Epidermal melanocyte (primary cell): ENCODE results near the gene UBAC2.
"Not testable (repeated sequence)": the region's sequence is repeated elsewhere in the genome, so short reads cannot be mapped to it uniquely, and the experiment has no call there.

Experiments
- DNase-seq: peaks from one replicate; pipeline ENCODE4 v3.0.0; 2011; ENCODE audit warnings: low spot score; ENCODE audit not compliant: insufficient read length

The UBAC2 gene

DNA sequence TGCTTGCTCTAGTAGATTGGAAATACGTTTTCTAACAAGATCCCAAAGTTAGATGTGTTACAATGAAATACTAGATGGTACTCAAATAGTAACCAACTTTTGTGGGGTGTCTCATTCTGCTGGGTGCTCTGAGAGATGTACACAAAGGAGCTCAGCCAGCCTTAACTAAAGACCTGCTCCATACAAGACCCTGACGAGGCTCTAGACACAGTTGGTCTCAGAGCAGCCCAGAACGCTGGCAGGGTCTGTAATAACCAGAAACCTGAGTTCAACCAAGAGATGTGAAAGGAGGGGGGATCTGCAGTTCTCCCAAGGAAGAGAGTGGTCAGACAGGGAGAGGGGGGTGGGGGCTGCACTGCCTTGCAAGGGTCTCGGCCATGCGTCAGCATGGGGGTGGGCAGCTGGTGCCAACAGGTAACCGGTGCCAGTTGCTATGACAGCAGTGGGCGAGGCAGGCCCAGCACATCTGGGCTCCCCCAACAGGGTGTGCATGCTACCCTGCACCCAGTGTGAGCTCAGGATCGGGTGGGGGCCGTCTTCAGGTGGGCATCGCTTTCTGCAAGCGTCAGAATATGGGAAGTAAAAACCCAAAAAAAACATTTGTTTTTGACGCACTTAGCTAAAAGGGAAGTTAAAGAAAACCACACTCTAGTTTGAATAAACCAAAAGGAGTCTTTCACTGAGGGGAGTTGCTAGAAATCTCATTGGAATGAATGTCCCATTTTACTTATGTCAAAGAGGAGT lies 174.5 kb downstream of the UBAC2 start:
- DNase-seq = no peak

DNA sequence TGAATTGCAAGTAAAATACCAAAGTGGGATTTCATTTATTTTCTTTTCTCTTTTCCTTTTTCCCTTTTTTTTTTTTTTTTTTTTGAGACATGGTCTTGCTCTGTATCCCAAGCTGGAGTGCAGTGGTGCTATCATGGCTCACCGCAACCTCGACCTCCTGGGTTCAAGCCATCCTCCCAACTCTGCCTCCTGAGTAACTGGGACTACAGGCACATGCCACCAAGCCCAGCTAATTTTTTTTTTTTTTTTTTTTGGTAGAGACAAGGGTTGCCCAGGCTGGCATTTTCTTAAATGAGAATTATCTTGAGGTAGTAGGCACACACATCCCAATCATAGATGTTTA lies 175.1 kb downstream of the UBAC2 start:
- DNase-seq = no peak

DNA sequence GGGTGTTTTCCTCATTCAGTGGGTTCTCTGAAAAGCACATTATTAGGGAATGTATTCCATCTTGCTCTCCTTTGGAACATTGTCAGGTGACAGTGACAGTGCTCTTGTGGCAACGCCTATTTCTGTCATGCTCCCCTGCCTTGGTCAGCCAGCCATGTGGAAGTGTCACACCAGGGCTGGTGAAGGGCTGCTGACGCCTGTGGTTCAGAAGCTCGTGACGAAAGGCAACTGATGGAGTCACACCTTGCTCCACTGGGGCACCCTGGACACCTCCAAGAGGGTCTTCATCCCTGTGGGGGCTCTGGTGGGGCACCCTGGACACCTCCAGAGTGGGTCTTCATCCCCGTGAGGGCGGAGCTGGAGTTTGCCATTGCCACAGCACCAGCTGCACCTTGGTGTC lies 175.5 kb downstream of the UBAC2 start:
- no peak for DNase-seq

DNA sequence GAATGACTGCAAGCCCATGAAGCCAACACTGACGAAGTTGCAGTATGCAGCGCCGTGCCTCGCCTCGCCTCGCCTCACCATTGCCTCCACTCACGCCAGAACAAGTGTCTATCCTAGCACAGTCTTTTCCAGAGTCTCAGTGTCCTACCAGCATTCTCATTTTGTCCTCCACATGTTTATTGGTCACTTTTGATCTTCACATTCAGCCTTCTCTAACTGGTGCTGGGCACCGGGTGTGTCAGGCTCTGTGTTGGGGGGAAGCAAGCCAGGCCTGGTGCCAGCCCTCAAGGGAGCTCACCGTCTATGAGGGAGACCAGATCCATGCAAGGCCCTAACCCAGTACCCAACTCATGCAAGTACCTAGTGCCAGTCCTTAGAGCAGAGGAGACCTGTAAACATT lies 176.3 kb downstream of the UBAC2 start:
- DNase-seq = no peak

DNA sequence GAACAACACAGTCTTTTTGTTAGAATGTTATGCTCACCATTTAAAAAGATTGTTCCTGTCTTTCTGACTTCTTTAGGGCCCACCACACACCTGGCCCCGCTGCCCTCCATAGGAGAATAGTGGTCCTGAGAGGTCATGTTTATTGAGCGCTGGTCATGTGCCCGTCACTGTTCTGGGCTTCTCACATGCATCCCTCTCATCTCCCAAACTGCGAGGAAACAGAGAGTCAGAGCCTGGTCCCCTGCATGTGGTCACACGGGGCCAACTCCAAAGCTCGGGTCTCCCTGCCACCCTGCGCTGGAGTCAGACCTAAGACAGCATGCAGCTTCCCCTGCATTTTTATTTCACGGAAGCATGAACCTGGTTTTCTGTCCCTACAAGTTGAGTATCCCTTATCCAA lies 177.0 kb downstream of the UBAC2 start:
- DNase-seq = no peak

DNA sequence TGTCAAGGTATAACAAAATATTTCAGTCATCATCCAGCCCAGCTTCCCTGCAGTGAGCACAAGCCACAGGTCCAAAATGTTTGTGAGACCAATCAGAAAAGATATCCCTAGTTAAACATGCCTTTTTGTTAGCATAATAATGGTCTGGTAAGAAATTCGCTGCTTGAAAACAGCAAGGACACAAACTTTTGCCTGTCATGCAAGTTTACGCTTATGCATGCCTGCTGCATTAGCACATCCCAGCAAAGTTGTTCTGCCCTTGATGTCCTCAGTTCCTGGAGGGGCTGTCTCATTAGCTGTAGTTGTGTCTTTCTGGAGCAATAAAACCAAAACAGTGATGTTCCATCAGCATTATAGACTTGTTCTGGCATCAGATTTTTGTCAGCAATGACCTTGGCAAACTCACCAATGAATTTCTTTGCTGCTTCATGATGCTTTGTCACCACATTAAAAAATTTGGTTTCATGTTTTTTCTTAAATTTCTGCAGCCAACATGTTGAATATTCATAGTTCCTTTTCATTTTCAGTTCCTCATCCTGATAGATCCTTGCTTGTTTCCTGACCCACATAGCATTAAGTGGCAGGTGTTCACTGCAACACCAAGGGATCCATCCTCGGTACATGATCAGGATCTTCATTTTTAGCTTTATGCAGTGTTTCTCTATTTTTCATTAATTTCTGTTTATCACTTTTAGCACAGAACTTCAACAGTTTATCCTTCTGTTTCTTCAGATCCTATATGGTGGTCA lies 178.5 kb downstream of the UBAC2 start:
- DNase-seq = no peak

DNA sequence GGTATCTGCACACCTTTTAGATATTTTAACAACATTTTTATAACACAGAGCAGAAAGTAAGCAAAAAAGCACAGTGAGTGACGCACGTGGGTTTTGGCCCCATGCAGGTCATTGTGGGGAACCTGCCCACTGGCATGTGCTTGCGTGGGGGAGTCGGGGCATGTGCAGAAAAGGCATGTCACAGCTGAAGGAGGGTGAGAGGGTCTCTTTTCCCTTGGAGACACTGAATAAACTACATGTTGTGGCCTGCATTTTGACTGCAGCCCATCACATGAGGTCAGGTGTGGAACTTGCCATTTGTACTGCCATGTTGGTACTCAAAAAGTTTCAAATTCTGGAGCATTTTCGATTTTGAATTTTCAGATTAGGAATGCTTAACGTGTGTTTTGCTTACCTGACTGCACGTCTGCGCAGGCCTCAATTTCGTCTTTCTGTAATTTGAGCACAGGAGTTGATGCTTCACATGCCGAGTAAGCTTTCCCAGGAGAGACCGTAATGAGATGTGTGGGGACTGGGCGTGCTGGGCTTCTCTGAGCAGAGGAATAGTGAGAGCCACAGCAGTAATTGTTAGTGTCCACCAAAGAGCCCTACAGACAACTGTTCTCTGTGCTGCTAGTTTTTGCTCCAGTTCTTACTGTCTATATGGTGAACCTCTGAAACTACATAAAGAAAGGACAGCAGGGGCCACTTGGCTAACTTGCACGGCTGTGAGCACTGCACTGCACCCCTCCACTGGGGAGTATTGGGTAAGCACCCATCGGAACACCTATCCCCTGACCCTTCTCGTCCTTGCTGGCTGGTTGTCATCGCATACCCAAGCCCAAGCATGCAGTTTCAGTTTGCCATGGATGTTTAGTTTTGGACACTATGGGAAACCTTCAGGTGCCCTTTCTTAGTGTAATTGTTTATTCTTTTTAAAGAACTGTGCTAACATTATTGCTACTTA lies 179.5 kb downstream of the UBAC2 start:
- no peak for DNase-seq

DNA sequence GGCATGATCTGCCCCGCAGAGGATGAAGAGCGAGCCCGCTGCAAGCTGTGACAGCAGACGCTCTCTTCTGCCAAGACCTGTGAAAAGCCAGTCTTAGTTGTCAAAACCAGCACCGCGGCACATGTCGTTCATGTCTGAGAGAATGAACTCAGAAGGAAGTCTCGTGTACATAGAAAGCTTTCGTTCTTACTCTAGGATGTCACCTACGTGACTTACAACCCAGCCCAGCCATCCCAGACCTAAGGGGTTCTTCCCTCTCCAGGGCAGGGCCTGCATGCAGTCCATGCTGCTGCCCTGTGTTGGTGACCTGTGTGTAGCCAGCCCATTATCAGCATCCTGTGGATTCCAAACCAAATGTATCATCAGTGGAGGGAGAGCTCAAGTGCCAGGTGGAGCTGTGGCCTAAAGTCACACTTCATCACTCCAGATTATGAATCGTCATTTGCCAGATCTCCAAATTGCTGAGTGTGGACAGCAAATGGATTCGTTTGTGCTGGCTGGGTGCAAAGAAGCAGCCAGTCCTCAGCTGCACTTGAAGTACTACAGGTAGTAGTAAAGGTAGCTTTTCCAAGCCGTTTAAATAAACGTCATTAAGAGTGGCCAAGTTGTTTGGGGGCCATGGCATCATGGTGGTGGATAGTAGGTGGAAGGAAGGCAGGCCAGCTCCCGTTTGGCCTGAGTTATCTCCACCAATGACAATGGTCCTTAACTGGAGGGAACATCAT lies 180.4 kb downstream of the UBAC2 start:
- no peak for DNase-seq

DNA sequence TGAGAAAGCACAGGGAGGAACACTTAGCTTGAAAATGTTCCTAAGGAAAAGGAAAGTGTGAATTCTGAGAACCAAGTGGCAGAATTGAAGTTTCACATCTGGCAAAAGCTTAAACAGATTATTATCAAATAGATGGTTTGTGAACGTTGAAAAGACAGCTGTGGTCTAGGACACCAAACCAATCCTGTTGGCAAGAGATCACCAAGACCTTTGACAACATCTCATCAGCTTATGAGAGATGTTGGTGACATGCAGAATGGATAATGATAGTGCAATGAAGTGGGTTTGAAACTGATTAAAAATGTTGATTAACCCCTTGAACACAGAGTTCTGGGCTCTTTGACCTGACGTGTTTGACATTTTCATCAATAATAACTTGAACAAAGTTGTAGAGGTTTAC lies 181.1 kb downstream of the UBAC2 start:
- no peak for DNase-seq

DNA sequence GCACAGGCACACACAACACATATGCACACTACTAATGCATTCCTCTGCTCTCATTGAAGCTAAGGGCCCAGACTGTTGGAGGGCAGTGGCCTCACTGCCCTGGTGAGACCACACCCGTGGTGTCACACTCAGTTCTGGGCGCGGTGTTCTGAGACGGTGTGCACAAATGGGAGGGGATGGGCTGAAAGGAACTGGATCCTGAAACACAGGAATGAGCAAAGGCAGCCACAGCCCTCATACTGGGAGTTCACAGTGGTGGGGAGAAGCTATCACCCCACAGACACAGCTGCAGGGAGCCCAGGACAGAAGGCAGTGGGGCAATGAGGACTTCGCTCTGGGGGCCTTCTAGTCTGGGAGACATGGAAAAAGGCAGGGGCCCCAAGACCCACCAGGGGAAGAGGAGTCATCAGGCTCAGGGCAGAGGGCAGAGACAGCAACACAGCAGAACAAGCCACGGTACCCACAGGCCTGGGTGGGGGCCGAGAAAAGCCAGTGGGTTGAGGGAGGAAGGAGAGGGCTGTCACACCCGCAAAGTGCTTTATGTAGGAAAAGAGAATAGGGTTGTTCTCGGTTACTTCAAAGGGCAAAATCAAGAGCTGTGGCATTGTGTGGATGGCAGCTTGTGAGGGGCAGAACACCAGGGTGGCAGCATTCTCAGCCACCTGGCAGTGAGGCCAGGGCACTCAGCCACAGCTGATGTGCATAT lies 181.9 kb downstream of the UBAC2 start:
- DNase-seq = no peak

DNA sequence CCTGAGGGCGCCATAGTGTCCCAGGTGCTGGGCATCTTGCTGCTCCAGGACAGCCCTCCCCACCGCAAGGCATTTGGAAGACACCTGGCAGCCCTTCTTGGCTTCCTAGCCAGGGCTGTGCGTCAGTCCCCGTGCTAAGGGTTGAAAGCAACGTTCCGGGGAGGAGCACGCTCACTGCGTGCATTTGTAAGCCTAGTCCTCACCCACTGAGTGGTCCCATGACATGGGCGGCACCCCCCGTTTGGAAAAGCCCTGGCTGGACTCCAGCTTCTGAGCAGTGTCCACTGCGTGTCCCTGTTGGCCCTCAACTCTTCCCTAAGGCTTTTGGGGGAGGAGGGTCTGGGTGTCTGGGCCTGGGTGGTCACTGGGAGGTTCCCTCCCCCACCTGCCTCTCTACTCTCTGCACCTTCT lies 182.9 kb downstream of the UBAC2 start:
- no peak for DNase-seq

DNA sequence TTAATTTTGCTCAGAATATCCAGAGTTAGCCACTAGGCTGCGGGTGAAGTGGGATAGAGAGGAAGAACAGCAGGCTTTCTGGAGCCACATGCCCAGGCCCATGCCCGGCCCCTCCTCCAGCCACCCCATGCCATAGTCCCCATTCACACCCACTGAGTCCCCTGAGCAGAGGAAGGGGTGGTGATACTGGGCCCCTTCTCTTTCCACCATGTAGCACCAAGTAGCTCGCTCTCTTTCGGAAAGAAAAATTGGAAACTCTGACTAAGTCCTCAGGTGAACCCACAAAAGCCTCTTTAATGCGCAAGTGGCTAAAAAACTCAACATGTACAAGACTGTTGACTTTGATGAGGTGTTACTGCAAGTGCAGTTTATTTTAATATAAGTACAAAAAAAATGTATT lies 183.3 kb downstream of the UBAC2 start:
- no peak for DNase-seq

DNA sequence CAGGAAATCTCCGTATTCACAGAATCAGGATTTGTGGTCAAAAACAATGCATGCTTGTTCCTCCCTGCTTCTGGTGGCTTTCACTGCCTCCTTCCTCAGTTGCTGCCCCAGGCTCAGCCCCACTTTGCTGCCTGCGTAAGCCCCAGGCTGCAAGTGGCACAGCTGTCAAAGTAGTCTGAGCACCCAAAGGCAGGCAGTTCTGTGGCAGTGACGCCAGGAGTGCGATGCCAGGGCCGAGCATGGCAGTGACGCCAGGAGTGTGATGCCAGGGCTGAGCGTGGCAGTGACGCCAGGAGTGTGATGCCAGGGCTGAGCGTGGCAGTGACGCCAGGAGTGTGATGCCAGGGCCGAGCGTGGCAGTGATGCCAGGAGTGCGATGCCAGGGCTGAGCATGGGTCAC lies 183.8 kb downstream of the UBAC2 start:
- DNase-seq = no peak

DNA sequence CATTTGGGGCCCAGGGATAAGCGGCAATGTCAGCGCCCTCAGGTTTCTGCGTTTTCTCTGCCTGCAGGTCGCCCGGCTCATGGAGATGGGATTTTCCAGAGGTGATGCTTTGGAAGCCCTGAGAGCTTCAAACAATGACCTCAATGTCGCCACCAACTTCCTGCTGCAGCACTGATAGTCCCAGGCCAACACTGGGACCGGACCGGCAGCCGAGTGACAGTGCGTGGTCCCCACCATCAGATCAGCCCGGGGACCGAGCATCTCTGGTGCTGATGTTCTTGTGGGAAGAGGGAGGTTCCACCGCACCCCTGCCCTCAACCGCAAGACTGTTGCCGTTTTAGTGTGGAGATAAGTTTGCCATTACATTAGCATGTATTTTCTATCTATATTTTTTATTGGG lies 184.5 kb downstream of the UBAC2 start:
- no peak for DNase-seq

DNA sequence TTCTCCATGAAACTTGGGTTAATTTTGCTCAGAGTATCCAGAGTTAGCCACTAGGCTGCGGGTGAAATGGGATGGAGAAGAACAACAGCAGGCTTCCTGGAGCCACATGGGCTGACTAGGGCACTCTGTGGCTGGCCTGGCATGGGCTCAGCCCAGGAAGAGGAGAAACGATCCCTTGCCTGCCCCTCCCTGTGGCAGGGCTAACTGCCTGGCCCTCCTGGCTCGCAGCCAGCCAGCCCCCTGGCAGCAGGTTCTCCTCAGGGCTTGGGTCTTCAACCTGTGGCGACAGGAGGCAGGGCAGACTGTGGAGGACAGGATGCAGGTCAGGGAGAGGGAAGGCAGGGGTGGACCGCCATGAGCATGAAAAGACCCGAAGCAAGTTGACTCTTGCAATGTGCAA lies 185.3 kb downstream of the UBAC2 start:
- DNase-seq = no peak

DNA sequence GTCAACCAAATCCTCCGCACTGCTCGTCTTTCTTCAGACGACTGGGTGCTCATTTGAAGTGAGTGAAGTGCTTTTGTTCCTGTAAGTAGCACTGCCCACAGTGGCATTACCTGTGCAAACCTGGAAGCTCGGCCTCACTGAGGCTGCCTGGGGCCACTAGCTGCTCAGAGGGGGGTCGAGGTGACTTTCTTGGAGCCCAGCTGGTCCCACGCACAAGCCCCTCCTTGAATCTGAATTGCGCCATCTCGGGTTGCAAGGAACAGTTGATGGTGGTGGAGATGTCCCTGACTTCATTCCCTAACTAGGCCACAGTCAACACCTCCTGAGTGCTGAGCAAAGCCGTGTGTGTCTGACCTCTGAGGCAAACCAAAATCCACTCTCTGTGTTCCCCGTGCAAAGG lies 185.8 kb downstream of the UBAC2 start:
- DNase-seq = no peak

DNA sequence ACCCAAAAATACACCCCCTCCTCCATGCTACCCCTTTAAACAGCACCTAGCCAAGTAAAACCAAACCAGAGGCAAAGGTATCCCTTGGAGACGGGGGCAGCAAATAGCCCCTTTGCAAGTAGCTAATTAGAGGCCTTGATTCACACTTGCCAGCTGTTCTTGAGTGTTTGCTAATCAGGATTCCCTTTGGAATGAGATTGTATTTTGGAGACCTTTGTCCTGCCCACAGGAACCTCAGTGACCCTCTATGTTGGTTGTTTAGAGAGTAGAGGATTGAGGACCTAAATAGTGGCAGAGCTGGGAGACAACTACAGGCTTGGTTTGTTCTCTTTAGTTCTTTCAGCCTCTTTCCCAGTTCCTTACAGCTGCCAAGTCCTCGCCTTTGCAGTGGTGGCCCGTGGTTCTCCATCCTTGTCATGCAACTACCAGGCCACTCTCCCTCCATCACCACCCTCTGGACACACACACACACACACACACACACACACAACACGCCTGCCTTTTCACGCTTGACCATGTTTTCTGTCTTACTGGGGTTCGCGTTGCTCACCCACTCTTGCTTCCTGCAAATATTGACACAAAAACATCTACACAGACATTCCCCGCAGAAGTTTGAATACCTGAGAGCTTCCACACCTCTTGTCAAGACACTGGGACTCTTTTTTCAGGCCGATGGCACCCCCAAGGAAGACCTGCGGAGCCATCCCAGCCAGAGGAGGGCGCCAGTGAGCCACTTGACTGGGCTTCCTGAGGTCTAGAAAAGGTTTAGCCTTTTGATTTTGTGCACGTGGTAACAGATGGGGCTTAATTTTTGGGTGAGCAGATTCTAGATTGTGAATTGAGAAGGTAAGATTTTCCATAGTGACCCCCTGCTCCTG lies 186.5 kb downstream of the UBAC2 start:
- no peak for DNase-seq

DNA sequence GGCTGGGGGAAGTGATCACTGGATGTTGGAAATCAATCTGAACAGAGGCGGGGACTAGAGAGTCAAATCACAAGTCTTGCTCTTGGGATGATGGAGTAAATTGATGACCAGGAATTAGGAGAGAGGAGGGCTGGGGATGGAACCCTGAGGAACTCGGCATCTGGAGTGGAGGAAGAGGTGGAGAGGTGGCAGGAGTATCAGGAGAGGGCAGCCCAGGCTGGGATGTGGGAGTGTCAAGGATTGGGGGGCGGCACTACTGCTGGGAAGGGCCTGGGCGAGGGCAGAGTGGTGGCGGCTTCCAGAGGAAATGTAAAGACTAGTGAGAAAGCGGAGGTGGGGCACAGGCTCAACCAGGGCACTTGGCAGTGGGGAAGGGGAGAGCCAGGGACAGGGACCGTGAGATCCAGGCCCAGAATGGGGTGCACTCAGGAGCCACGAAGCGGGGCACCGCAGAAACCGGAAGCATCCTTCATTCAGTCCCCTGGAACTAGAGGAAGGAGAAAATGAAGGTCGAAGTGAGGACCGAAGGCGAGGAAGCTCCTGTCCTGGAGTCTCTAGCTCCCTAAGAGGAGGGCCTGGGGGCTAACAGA lies 187.8 kb downstream of the UBAC2 start:
- DNase-seq = no peak

DNA sequence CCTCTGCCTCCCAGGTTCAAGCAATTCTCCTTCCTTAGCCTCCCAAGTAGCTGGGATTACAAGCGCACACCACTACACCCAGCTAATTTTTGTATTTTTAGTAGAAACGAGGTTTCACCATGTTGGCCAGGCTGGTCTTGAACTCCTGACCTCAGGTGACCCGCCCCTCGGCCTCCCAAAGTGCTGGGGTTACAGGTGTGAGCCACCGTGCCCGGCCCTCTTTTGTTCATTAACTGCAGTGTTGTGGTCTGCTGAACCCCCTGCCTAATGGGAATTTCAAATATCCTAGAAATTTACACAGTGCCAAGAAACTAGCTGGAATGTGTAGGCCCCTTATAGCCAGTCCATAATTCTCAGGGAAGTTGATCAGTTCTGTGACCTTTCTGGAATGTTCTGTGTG lies 188.4 kb downstream of the UBAC2 start:
- DNase-seq = not testable (repeated sequence)
